OCI-LY3 (cell line): ENCODE measurements around the gene KCNK13.

Experiments used
- EZH2phosphoT487 ChIP-seq: fragments of 200-600 bp; shearing (Covaris generic); IDR thresholded peaks from 2 replicates; pipeline ENCODE4 v1.6.1; 2018; ENCODE audit warnings: antibody characterized with exemption, mixed run types, low read depth
- TF ChIP-seq, protein P1 (sequence below): fragments of 200-600, 300-600 bp; sonication (generic); IDR thresholded peaks from 2 replicates; pipeline ENCODE4 v1.5.1; 2014; ENCODE audit warnings: antibody characterized with exemption, low read length, low read depth

DNA sequence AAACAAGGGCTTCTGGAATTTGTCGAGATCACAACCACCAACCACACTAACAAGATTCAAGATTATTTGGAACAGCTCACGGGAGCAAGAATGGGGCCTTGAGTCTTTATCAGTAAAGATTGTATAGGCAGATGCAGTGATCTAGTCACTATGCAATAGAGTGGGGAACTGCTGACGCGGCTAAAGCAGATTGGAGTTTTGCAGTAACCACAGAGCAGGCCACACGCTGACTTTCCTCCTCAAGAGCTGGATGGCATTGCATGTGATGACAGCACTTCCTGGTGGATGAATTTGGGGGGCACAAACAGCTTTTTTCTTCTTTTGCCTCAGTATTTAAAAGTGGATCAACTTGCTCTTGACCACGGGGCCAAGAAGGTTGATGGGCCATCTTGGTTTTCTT, 46.0 kb downstream of the KCNK13 start:
- no peak for TF ChIP-seq EZH2phosphoT487
- TF ChIP-seq, protein P1, sequence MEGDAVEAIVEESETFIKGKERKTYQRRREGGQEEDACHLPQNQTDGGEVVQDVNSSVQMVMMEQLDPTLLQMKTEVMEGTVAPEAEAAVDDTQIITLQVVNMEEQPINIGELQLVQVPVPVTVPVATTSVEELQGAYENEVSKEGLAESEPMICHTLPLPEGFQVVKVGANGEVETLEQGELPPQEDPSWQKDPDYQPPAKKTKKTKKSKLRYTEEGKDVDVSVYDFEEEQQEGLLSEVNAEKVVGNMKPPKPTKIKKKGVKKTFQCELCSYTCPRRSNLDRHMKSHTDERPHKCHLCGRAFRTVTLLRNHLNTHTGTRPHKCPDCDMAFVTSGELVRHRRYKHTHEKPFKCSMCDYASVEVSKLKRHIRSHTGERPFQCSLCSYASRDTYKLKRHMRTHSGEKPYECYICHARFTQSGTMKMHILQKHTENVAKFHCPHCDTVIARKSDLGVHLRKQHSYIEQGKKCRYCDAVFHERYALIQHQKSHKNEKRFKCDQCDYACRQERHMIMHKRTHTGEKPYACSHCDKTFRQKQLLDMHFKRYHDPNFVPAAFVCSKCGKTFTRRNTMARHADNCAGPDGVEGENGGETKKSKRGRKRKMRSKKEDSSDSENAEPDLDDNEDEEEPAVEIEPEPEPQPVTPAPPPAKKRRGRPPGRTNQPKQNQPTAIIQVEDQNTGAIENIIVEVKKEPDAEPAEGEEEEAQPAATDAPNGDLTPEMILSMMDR: no peak
